SK-MEL-5 (cell line): Measurements from ENCODE around the gene TTLL10. TPM values are rescaled to one million over a fixed set of nuclear protein-coding genes. Genes with fewer than 3 reads are reported as not detected.

Experiments used
- DNase-seq: peaks from one replicate; pipeline ENCODE4 v3.0.0-alpha.2; 2016; ENCODE audit warnings: low read depth, low spot score
- in situ Hi-C: cut with HindIII; loops from 2 replicates; pipeline ENCODE4 v1.10.0; 2016; ENCODE audit warnings: low sequenced_read_pairs, high pct_unique_total_duplicates, low pct_unique_long_range_greater_than_20kb
- polyA plus RNA-seq, 2 experiments: library from polyadenylated mRNA; depleted of rRNA; stranded (reverse); fragments of >200 nt; gene quantifications; 2 replicates each; pipeline ENCODE4 v1.2.3, GENCODE V29; 2015
- total RNA-seq: library from RNA; depleted of rRNA; stranded (reverse); fragments of >200 nt; shearing (Covaris generic); gene quantifications from 2 replicates; pipeline ENCODE4 v1.2.3, GENCODE V29; 2014; rRNA removed

Gene TTLL10, protein sequence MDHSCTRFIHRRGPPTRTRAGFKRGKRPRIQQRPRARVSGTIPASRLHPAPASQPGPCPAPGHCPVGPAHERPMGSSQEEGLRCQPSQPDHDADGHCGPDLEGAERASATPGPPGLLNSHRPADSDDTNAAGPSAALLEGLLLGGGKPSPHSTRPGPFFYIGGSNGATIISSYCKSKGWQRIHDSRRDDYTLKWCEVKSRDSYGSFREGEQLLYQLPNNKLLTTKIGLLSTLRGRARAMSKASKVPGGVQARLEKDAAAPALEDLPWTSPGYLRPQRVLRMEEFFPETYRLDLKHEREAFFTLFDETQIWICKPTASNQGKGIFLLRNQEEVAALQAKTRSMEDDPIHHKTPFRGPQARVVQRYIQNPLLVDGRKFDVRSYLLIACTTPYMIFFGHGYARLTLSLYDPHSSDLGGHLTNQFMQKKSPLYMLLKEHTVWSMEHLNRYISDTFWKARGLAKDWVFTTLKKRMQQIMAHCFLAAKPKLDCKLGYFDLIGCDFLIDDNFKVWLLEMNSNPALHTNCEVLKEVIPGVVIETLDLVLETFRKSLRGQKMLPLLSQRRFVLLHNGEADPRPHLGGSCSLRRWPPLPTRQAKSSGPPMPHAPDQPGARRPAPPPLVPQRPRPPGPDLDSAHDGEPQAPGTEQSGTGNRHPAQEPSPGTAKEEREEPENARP
- total RNA-seq = not detected in 2 replicates
- not detected in 2 replicates for polyA plus RNA-seq (2015; cell fraction: cytosol; rRNA removed)
- polyA plus RNA-seq (2015; cell fraction: nucleus; rRNA removed) = not detected in 2 replicates

GRCh38 chr1:1173793-1174415 lies at the start of gene TTLL10:
Gene TTLL10, plus strand, starts transcription at chr1:1173880. Its CDS starts 5,336 bp downstream, at chr1:1179216.
- no peak for DNase-seq
- in situ Hi-C loops = no loop called here

DNA sequence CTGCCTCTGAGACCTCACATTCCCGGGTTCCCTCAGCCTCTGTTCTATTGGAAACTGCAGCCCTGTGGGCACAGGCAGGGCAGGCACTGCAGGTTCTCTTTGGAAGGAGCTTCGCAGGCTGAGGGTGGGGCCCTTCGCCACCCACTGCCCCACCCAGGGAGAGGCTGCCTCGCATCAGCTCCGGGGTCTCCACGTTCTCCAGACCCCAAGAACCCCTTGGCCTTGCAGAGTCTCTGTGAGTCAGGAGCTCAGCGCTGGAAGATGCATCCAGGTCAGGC lies 49.2 kb upstream of the TTLL10 start:
- DNase-seq = no peak
- in situ Hi-C loops = no loop called here

GRCh38 chr1:1124786-1125642 lies 48.7 kb upstream of the TTLL10 start:
- no peak for DNase-seq
- in situ Hi-C loops = no loop called here

- no peak for DNase-seq
- in situ Hi-C loops = no loop called here
Measured at GRCh38 chr1:1125945-1126344, 47.7 kb upstream of the TTLL10 start.

GRCh38 chr1:1127551-1128451 lies 45.9 kb upstream of the TTLL10 start:
- no peak for DNase-seq
- in situ Hi-C loops = no loop called here

DNA sequence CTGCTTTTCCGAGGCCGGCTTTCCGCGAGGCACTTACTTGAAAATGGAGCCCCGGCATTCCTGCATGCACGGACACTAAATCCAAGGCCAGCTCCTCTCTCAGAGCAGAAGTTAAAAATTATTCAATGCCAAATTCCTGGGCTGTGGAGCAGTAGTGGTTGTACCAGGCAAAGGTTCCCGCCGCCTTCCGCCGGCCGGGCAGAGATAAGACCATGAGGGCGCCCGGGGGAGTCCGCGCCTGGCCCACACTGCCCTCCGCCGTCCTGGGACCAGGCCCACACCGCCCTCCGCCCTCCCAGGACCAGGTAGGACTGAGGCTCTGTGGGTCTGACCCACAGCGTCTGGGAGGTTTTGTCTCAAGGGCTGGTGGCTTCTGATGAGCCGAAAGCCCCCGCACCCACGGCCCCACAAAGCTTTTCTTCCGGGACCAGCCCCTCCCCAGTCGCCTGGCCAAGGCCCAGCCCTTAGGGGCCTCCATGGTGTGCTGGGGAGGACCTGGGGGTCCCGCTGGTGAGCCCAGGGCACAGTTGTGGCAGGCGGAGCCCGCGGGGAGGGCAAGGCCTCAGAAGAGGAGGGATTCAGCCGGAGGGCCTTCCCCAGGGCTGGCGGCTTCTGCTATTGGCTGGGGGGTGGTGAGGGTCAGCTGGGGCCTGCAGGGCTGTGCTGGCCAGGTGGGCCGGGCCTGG lies 45.1 kb upstream of the TTLL10 start:
- no peak for DNase-seq
- in situ Hi-C loops = no loop called here

DNA sequence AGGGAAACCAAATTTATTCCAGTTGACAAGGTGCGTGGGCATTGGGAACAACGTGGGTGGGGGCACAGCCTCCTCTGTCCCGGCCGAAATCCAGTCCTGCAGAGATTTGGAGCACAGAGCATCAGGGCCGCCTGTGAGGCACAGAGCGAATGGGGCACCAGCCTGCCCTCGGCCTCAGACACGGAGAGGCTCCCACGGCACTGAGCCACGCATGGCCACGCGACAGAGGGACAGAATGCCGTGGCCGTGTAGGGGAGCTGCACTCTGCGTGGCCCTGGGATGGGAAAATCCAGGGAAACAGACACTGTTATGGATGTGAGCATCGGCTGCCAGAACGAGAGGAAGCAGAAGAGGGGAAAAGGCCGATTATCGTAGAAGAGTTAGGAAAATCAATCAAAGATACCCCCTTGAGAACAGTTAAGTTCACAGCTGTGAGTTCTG lies 44.3 kb upstream of the TTLL10 start:
- in situ Hi-C loops = no loop called here
- DNase-seq = no peak

DNA sequence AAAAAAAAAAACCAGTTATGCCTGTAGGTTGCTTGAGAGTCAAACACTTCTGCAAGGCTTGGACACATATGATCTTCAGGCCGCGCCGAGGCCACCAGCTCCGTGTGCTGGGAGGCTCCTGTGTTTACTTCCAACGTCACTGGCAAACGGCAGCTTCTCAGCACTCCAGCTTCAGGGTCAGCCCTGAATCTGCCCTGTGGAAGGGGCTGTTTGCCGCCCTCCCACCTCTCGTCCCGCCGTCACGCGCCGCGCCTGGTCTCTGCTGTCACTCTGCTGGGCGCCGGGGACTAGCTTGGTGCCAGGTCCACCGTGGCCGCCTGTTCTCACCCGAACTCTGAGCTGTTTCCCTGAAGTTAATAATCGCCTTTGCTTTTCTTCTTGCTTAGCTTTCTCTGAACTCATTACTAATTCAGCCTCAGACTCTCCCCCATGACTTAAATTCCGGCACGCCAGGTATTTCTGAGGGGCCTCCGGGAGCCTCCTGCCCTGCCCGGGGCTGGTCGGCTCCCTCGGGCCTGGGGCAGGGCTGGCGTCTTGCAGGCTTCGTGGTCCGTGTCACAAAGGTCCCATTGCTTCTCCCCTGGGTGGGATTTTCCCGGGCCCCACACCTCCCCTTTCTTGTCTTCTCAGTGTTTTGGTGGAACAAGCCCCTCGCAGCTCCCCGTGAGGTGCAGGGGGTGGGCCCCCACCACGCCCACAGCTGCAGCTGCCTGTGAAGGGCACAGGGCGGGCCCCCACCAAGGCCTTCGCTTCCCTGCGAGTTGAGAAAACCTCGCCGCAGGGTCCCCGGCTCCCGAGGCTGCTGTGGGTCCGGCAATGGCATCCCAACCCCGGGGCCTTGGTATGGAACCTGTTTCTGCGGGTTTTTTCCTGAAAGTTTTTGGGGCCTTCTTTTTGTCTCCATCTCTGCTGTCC lies 43.2 kb upstream of the TTLL10 start:
- in situ Hi-C loops = no loop called here
- DNase-seq = no peak

DNA sequence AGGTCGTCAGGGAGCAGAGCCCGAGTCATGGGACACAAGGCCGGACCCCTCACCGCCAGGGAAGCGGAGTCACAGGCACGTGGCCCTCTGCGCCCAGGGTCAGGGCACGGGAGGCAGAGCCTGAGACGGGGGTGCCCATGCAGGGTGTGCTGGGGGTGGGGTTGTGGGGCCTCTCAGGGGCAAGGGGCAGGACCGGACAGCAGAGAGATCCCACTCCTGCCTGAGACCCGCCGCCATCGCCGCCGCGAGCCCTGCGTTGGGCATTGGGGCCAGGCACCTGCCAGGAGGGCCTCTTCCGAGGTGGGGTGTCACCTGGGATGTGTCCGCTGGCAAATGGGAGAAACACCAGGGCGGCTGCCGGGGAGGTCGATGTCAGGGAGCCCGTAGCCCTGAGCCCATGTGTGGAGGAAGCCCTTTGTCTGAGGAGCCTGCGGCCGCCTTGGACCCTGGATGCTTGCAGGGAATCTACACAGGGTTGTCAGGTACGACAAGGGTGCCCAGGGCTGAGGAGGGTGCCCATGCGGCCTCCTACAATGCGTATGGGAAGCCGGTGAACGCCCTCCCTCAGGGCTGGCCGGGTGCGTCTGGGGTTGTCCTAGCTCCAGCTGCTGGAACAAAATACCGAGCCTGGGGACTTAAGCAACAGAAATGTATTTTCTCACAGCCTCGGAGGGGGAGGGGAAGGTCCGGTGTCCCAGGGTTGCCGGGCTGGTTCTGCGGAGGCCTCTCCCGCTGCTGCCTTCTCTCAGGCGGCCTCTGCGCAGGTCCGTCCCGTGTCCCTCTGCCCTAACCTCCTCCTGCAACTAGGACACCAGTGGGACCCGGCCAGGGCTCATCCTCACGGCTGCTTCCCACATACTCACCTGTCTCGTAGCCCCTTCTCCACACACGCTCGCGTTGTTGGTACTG lies 41.4 kb upstream of the TTLL10 start:
- in situ Hi-C loops = no loop called here
- no peak for DNase-seq

DNA sequence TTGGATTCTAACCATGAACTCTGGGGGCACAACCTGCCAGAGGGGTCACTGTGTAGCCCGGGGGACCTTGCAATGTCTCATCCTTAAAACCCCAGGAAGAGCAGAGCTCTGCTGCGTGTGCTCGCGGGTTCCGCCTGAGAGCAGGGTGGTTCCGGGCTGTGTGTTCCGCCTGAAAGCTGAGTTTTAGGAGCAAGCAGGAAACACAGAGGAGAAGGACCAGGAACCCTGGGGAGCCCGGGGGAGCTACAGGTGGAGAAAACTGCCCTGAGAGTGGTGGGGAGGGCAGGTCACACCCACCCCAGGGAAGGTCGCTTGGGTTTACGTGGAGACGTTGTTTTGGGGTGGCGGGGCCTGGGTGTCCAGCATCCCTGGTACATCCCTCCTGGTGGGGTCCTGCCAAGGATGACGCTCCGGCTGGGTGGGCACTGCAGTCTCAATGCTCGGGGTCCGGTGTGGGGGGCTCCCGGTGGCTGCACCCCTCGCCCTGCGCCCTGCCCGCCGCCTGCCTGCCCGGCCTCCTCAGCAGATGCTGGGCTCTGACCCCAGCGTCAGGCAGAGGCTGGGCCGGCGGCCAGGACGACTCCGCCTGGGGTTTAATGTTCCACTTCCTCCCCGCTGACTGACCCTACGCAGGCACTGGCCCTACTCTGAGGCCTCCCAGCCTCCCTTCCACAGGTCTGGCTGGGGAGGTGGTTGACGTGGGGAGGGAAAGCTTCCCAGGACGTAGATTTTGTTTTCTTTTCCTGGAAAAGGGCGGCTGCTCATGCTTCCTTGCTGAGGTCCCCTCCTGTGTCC lies 40.5 kb upstream of the TTLL10 start:
- DNase-seq = no peak
- in situ Hi-C loops = no loop called here

DNA sequence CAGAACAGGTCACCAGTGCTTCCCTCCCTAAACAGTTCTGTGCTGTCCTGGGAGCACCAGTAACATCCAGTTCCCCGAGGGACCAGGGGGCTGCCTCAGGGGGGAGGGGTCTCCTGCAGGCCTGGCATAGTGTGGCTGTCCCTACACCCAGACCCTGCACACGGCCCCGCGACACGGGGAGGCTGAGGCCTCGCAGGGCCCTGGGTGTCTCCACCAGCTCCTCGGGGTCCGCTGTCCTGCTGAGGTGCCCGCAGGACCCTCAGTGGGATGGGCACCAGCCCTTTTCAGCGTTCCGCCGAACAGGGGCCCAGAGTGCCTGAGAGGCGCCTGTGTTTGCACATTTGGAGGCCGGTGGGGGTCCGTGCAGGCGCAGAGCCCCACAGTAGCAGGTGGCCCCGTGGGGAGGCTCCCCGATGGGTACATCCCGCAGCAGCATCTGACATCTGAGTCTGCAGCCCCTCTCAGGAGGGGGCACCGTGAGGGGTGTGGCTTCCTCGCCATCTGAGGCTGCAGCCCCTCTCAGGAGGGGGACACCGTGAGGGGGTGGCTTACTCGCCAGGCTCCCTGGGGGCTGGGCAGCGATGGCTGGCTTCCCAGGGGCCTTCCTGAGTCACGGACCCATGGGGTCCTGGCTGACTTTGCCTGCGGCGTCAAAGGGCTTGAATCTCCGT lies 39.2 kb upstream of the TTLL10 start:
- in situ Hi-C loops = no loop called here

DNA sequence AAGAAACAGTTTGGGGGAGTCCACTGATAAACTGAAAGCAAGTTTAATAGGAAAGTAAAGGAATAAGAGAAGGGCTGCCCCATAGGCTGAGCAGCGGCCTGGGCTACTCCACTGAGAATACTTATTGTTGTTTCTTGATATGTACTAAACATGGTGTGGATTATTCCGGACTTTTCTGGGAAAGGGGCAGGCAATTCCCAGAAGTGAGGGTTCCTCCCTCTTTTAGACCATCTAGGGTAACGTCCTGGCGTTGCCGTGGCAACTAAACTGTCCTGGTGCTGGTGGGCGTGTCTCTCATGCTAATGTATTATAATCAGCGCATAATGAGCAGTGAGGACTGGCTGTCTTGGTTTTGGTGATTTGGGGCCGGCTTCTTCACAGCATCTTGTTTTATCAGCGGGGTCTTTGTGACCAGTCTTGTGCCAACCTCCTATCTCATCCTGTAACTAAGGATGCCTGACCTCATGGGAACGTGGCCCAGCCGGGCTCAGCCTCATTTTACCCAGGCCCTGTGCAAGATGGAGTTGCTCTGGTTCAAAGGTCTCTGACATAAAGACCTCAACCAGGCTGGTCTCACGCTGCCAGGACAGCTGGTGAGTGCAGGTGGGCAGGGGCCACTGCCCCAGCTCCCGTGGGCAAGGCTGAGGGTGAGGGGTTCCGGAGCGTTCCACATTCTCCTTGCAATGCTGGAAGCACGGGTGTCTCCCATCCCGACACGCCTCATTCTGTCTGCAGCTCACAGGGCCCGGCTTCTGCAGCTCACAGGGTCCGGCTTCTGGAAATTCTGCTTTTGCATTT lies 38.1 kb upstream of the TTLL10 start:
- no peak for DNase-seq
- in situ Hi-C loops = no loop called here

More for the DNA sequence above, 39.2 kb upstream of the TTLL10 start:
- no peak for DNase-seq
